Measurements from ENCODE around the gene PLEKHA7.
A peak's percentile ranks its signal among the peaks of the same experiment; 100 is the strongest.

PLEKHA7 gene

DNA sequence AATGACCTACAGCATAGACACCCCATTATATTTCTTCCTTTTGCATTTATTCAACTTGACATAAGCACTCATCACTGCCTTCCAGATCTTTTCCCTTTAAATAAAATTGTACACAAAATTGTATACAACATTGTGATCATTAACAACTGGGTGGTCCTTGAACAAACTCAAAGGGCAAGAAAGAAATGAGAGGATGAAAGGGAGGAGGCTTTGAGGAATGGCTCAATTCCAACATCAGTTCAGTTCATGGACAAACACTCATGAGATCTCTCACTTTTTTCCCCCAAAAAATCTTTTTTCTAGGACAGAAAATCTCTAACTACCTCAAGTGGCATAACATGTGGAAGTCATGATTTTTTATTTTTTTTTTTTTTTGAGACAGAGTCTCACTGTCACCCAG, 113.7 kb downstream of the PLEKHA7 start:
- no peak overlapping the region for H3K4me3 ChIP-seq (replicated peaks in 1 of 2; ENCODE audit: low read depth in 2 of 2, low read length in 2 of 2)
- no peak for TF ChIP-seq CTCF (IDR thresholded peaks at IDR 0.05; ENCODE audit: low read depth, low read length)
- no peak for DNase-seq (ENCODE audit: low read depth in 2 of 2)

DNA sequence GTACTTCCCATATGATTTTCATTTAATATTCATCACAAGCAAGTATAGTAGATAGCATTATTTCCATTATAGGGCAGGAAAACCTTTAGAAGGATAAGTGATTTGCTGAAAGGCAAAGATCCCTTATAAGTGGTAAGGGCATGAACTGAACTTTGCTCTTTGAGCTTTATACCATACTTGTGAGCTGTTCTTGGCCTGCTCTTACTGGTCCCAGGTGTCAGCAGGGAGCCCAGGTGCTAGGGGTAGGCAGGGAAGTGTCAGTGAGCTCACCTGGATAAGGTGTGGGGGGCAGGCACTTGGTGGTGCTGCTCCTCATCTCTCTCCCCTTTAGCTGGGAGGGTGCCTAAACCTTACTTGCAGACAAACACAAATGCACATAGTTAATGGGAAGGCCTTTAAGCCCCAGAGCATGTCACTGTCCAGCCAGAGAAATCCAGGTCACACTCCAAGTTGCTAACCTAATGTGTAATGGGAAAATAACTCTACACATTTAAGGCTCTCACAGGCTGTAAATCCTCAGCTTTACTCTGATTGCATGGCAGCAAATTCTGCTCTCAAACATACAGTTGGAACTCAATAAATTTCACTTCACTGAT, 114.4 kb downstream of the PLEKHA7 start:
- DNase-seq (ENCODE audit: low read depth in 2 of 2): no peak
- TF ChIP-seq CTCF (IDR thresholded peaks at IDR 0.05; ENCODE audit: low read depth, low read length): no peak
- no peak overlapping the region for H3K4me3 ChIP-seq (replicated peaks in 1 of 2; ENCODE audit: low read depth in 2 of 2, low read length in 2 of 2)

DNA sequence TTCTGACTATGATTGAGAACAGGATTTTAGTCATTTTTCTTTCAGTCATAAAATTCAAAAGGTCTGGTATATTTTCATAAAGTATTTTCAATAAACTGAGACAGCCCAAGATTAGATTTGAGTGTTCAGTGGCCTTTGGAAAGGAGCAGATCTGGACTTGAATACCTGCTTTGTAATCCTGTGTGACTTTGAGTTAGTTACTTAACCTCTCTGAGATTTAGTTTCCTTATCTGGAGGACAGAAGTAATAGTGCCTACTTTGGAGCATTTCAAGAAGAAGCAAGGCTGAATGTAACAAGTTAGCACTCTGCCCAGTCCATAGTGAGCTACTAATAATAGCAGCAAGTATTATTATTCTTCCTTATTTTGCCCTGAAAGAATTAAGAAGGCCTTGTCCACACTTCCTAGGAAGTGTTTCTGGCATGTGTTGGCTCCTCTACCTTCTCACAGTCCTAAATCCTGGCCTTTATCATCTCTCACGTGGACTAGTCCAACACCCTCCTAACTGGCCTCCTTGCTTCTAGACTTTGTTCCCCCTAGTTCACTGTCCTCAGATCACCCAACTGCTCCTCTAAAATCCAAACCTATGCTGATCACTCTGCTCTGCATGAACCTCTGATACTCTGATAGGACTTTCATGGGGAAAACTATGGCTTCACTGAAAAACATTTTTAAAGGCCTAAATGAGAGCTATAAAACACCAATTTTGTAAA, 115.8 kb downstream of the PLEKHA7 start:
- no peak overlapping the region for H3K4me3 ChIP-seq (replicated peaks in 1 of 2; ENCODE audit: low read depth in 2 of 2, low read length in 2 of 2)
- TF ChIP-seq CTCF (IDR thresholded peaks at IDR 0.05; ENCODE audit: low read depth, low read length): no peak
- DNase-seq (ENCODE audit: low read depth in 2 of 2): no peak

- no peak for TF ChIP-seq CTCF (IDR thresholded peaks at IDR 0.05; ENCODE audit: low read depth, low read length)
- DNase-seq (ENCODE audit: low read depth in 2 of 2): no peak
- H3K4me3 ChIP-seq (replicated peaks in 1 of 2; ENCODE audit: low read depth in 2 of 2, low read length in 2 of 2): no peak overlapping the region
Measured at GRCh38 chr11:16897470-16898061, 116.6 kb downstream of the PLEKHA7 start.

- TF ChIP-seq CTCF (IDR thresholded peaks at IDR 0.05; ENCODE audit: low read depth, low read length): no peak
- no peak for DNase-seq (ENCODE audit: low read depth in 2 of 2)
- no peak overlapping the region for H3K4me3 ChIP-seq (replicated peaks in 1 of 2; ENCODE audit: low read depth in 2 of 2, low read length in 2 of 2)
Measured at GRCh38 chr11:16896729-16897469, 117.3 kb downstream of the PLEKHA7 start.

GRCh38 chr11:16895306-16895705, 118.9 kb downstream of the PLEKHA7 start:
- peak in 1 of 2 donors; percentile 25 for DNase-seq (ENCODE audit: low read depth in 2 of 2)
- TF ChIP-seq CTCF (IDR thresholded peaks at IDR 0.05; ENCODE audit: low read depth, low read length): no peak
- no peak overlapping the region for H3K4me3 ChIP-seq (replicated peaks in 1 of 2; ENCODE audit: low read depth in 2 of 2, low read length in 2 of 2)
